HEK293T (cell line): ENCODE data around the gene PIK3R3.

ENCODE experiments used
- ELF4 ChIP-seq: fragments of 450-650 bp; IDR thresholded peaks from 2 replicates; pipeline ENCODE4 v1.6.1; 2017; ENCODE audit warnings: antibody characterized with exemption
- FOXM1 ChIP-seq: fragments of 450-650 bp; IDR thresholded peaks from 2 replicates; pipeline ENCODE4 v1.6.1; 2017; ENCODE audit warnings: mild to moderate bottlenecking, borderline replicate concordance
- NFRKB ChIP-seq: fragments of 450-650 bp; IDR thresholded peaks from 2 replicates; pipeline ENCODE4 v1.6.1; 2016; ENCODE audit warnings: mild to moderate bottlenecking, moderate library complexity
- SUZ12 ChIP-seq: fragments of 450-650 bp; IDR thresholded peaks from 2 replicates; pipeline ENCODE4 v1.6.1; 2016; ENCODE audit warnings: mild to moderate bottlenecking
- ZNF384 ChIP-seq: fragments of 450-650 bp; IDR thresholded peaks from 2 replicates; pipeline ENCODE4 v1.6.1; 2016

- TF ChIP-seq SUZ12 (no peak), ZNF384 (no peak), FOXM1 (no peak), NFRKB (no peak), ELF4 (no peak)
Measured at GRCh38 chr1:46081619-46082018, 50.8 kb downstream of the PIK3R3 start.
